HTR-8/SVneo (cell line): ENCODE measurements around the gene HIVEP3.

ENCODE experiments used
- DNase-seq: peaks from one replicate; pipeline ENCODE4 v3.0.0; 2011; ENCODE audit warnings: low spot score, mixed read lengths; ENCODE audit not compliant: insufficient read length
- FAIRE-seq: peaks from 2 replicates; lab custom pipeline; 2011; peaks lifted over from hg19 to GRCh38; lab: Jason Lieb, UNC

The HIVEP3 gene

GRCh38 chr1:41647221-41648135 is 271.2 kb downstream of the HIVEP3 start:
- no peak for DNase-seq
- FAIRE-seq, result no peak

GRCh38 chr1:41646186-41646585 is 272.5 kb downstream of the HIVEP3 start:
- no peak for DNase-seq
- FAIRE-seq, result no peak

GRCh38 chr1:41645062-41645461 is 273.7 kb downstream of the HIVEP3 start:
- FAIRE-seq (no peak), DNase-seq (no peak)

- FAIRE-seq (no peak), DNase-seq (no peak)
These were observed 275.6 kb downstream of the HIVEP3 start for GRCh38 chr1:41642922-41643821.

GRCh38 chr1:41641941-41642527 is 276.7 kb downstream of the HIVEP3 start:
- FAIRE-seq, result no peak
- DNase-seq, result no peak

GRCh38 chr1:41641475-41641814 is 277.3 kb downstream of the HIVEP3 start:
- no peak for DNase-seq
- no peak for FAIRE-seq

- FAIRE-seq, result no peak
- no peak for DNase-seq
These were observed 277.8 kb downstream of the HIVEP3 start for GRCh38 chr1:41640756-41641474.

GRCh38 chr1:41640141-41640751 is 278.5 kb downstream of the HIVEP3 start:
- FAIRE-seq, result no peak
- DNase-seq, result no peak

GRCh38 chr1:41639332-41639936 is 279.3 kb downstream of the HIVEP3 start:
- FAIRE-seq (no peak), DNase-seq (no peak)

GRCh38 chr1:41638086-41639024 is 280.4 kb downstream of the HIVEP3 start:
- FAIRE-seq (no peak), DNase-seq (no peak)

GRCh38 chr1:41637367-41637766 is 281.4 kb downstream of the HIVEP3 start:
- DNase-seq (no peak), FAIRE-seq (no peak)

GRCh38 chr1:41633764-41634163 is 285.0 kb downstream of the HIVEP3 start:
- FAIRE-seq, result no peak
- no peak for DNase-seq

- FAIRE-seq, result no peak
- DNase-seq, result no peak
These were observed 285.7 kb downstream of the HIVEP3 start for GRCh38 chr1:41632781-41633575.

GRCh38 chr1:41631971-41632370 is 286.8 kb downstream of the HIVEP3 start:
- DNase-seq (no peak), FAIRE-seq (peak; percentile 79)

- FAIRE-seq, result no peak
- DNase-seq, result no peak
These were observed 287.6 kb downstream of the HIVEP3 start for GRCh38 chr1:41631154-41631553.

GRCh38 chr1:41629571-41629970 is 289.2 kb downstream of the HIVEP3 start:
- DNase-seq, result no peak
- FAIRE-seq, result peak; percentile 36

GRCh38 chr1:41629141-41629540 is 289.6 kb downstream of the HIVEP3 start:
- FAIRE-seq, result no peak
- DNase-seq, result no peak
